GM18498 (cell line): ENCODE measurements around the gene SLC35B3.
"Not testable (repeated sequence)": the region's sequence is repeated elsewhere in the genome, so short reads cannot be mapped to it uniquely, and the experiment has no call there.

Experiments
- ATAC-seq: cut with Tn5 transposase; IDR thresholded peaks from one replicate; pipeline ENCODE4 v1.9.1; 2021; ENCODE audit warnings: mild to moderate bottlenecking, moderate library complexity; ENCODE audit not compliant: unreplicated experiment

The SLC35B3 gene

DNA sequence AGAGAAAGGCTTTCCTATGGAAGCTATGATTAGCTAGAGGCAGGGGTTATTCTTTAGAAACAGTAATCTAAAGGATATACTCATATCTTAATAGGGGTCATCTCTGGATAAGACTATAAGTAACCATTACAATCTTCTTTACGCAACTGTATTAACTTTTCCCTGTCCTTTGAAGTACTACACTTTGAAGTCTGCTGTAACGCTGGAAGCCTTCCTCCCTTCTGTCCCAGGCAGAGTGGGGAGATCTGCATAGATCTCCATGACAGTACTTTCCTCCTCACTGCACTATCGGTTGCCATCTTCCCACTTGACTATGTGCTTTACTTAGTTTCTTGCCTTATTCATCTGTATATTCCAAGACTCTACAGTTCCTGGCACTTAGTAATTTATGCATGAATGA is 20.1 kb downstream of the SLC35B3 start:
- ATAC-seq = no peak

DNA sequence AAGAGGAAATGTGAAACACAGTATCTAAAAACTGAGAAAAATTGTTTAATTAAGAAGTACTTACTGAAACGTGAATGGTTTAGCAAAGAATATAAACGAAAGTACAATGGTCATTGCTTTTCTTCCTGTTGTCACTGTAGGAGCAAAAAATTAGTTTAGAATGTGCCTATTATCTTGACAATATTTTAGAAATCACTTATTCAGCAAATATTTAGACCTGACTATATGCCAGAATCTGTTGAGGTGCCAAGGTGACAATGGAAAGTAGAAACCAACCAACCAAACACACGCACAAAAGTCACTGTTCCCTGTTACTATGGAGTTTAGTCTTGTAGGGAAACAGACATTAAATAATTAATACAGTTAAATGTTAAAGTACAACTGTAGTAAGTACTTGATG is 20.5 kb downstream of the SLC35B3 start:
- ATAC-seq = no peak

DNA sequence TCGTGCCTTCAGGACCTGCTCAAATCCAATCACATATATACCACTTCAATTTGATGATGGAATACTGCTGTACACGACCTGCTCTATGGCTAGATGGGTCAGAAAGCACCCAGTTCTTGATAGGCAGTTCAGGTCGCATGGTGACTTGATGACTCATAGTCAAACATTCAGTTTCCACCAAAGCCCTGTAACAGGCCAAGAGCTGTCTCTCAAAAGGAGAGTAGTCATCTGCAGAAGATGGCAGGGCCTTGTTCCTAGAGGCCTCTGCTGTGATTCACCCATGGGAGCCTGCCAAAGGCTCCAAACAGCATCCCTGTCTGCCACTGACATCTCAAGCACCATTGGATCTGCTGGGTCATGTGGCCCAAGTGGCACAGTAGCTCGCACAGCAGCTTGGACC is 29.4 kb downstream of the SLC35B3 start:
- ATAC-seq = not testable (repeated sequence)

DNA sequence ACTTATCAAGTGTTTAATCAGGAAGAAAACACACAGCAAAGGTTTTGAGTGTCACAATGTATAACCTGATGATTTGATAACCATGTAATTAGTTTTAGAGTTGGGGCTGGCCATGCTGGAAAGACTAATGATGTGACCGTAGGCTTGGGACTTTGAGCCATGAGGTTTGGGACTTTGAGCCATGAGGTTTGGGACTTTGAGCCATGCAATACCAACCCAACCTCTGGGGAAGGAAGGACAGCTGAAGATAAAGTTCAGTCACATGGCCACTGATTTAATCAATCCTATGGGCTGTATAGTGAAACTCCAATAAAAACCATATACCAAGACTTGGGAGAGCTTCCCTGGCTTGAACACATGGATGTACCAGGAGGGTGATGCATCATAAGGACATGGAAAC is 32.8 kb downstream of the SLC35B3 start:
- ATAC-seq = no peak

DNA sequence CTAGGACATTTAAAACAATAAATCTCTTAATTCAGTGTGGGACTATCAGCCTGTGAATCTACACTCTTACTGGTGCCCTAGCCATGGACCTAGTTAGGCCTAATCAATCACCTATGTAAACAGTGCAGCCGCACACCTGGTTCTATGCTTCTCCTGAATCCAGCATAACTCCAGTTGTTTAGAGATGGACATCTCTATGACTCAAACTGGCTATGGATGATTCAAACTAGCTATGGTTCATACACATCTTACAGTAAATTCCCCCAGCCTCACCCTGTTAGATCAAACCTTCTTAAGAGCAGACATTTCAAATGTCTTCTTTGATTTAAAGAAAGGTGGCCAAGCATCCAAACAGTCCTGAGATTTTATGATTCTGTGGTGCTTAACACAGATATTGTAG is 34.7 kb downstream of the SLC35B3 start:
- no peak for ATAC-seq

DNA sequence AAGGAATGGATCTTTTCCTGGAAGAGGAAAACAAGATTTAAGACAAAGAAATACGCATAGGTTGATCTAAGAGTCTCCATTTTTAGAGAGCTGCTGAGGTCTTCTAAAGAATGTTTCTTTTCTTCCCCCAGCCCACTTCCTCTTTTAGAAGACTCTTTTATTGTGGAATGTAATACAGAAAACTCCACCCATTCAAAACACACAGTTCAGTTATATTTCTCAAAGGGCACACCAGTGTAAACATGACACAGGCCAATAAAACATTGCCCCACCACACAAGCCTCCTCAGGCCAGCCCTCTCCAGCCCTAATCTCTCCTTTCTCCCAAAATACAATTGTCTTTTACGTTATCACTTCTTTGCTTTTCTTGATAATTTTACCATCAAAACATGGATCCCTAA is 42.8 kb downstream of the SLC35B3 start:
- ATAC-seq = no peak

DNA sequence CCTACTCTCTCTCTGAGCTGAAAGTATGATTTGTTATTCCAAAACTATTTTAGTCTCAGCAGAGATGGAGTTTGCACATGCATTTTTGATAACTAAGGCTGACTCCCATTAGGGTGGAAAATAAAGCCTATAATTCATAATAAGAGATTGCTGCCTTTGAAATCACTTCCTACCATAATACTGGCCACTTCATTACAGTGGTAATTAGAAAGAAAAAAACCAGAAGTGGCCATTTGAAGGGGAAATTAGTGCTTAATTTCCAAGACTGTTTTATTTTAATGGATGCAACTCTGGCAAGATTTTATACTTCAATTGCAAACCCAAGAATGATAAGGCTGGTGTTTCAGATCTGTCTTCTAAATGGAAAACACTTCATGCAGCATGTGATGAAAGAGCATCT is 43.4 kb downstream of the SLC35B3 start:
- ATAC-seq = no peak

DNA sequence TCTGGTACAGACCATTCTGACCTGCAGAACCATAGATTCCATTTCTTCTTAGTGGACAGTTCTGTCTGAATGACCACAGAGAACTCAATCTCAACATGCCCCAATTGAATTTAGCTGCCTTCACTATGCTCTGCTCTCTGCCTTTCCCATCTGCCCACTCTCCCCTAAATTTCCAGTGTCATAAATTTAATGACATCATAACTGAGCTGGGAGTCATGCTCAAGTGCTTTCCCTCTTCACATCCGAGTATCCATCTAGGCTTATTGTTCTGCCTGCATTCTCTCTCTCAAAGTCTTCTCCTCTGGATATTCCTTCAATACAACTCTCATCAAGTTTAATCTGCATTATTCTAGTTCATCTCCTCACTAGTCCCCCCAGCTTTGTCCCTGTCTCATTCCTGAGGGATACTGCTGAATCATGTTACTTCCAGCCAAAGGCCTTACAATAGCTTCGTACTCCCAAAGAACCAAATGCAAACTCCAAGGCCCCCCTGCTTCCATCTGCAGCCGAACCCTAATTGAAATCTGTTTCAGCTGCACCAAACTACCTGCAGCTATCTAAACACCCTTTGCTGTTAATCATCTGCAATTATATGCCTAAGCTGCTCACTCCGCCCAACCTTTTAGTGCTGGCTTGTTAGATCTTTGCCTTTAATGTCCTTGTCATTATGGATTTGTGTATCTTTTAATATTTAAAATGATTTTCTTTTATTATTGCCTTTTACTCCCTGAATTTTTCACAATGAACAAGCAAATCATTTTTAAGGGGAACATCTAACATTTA is 46.1 kb downstream of the SLC35B3 start:
- ATAC-seq = no peak

DNA sequence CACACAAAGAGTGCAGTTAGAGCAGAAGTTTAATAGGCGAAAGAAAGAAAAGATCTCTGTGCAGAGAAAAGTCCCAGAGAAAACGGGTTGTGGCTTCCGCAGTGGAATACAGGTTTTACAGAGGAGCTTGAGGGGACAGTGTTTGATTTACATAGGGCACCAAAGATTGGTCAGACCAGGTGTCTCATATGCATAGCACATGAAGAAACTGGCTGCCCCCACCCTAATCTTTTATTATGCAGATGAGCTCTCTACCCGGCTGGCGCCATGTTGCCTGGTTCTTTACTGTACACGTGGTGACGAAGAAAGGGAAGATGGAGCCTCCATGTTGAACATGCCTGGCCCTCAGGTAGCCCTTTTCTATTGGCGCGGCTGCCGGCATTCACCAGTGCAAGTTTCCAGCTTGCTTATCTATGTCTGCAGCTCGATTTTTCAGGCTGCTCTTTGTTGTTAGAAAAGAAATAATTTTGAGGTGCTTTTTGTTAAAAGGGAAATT is 47.4 kb downstream of the SLC35B3 start:
- no peak for ATAC-seq

DNA sequence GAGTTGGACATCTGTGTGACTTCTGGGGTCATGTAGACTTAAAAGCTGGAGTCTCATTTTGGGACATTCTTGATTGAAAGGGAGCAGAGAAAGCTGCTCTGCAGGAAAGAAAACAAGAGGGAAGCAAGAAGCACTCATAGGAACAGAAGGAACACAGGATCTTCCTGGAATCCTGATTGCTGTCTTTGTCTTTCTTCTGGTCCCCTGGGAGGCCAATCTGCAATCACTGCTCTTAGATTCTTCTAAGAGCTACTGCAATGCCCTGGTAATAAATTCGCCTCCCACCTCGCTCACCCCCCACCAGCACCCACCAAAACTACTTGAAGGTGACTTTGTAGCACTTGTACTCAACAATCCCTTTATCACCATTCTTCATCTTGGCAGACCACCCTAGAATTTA is 51.8 kb downstream of the SLC35B3 start:
- ATAC-seq = no peak

DNA sequence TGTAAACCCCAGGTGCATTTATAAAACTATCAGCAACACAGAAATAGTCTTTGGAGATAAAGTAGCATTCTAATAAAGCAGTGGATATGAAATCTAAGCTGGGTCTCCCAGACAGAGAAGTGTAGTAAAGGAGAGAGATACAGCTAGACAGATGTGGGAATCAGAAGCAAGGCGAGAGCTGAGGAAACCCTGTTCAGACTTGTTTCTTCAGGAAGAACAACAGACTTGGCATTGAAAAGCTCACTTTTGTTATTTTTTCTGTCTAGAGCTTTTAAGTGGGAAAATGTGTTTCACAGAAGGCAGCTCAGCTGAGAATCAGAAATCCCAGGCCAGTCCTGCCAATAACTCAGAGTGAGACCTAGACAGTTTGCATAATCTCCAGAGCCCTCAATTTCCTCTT is 52.9 kb downstream of the SLC35B3 start:
- no peak for ATAC-seq

DNA sequence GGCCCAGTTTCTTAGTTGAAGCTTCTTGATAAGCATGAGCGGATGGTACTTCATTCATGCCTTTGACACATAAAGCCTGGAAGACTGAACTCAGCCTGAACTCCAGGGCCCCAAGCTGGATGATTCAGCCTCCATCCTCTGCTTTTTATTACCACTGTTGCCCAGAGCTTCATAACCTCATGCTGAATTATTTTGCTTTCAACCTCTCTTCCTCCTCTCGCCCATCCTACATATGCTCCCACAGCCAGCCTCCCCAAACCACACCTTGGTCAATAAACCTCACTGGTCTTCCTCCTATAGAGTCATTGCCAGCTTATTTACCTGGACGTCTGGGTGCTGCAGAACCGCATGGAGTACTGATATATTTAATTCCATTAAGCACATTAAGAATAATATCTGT is 59.4 kb downstream of the SLC35B3 start:
- no peak for ATAC-seq
